GM18526 (cell line): ENCODE data around the gene QSOX2.

Experiments
- POLR2A ChIP-seq: IDR thresholded peaks from 3 replicates; pipeline ENCODE4 v1.6.1; 2011; ENCODE audit not compliant: insufficient read length; ENCODE audit errors: extremely low read depth

Gene QSOX2

DNA sequence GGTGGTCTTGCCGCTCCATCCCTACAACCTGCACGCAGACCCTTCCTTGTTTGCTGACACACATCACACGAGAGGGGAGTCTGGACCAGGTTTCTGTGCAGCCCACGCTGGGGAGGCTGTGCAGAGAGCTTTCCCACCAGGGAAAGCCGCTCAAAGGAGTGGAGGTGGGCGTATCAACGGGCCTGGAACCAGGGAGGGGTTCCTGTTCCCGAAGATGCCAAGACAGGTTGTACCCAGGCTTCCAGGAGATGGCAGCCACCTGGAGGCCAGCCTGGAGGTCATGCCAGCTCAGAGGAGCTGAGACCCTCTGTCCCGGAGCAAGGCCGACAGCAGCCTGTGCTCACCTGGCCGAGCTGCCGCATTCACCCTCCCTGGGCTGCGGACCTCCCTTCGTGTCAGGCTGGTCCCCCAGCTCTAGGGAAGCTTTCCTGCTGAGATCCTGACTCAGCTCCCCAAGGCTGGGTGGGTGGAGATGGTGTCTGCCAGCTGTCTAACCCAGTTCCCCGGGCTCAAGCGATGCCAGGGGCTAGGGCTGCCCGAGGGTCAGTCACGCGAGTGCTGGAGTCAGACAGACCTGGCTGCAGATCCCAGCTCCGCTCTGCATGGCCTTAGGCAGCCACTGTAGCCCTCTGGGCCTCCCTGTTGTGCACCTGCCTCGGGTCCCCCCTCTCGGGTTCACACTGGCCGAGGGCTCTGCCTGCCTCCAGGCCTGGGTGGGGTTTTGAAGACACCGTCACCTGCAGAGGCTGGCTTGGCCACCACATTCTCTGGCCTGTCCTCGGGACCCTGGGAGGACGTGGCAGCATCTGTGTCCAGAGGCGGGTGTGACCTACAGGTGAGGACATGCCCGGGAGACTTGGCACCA is 28.5 kb upstream of the QSOX2 start:
- TF ChIP-seq POLR2A, result no peak

GRCh38 chr9:136273244-136273865 is 27.7 kb upstream of the QSOX2 start:
- TF ChIP-seq POLR2A, result no peak

- no peak for TF ChIP-seq POLR2A
Observed at GRCh38 chr9:136270173-136270705, 24.6 kb upstream of the QSOX2 start.

GRCh38 chr9:136268735-136269134 is 23.1 kb upstream of the QSOX2 start:
- TF ChIP-seq POLR2A, result no peak

DNA sequence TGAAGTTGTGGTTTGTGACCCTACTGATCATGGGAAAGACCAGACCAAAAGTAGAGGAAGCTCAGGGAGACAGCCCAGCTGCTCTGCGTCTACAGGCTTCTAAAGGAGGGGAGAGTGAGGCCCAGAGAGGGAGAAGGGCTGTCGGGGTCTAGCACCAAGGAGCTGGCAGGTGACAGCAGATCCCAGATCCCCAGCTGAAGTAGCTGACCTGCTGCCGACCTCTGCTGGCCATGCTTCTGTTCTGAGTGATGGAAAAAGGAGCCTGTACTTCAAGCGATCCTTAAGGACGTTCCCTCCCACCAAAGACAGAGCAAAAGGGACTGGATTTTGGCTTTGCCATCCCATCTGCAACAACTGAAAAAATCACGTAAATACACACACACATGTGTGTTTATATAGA is 22.7 kb upstream of the QSOX2 start:
- TF ChIP-seq POLR2A, result no peak

DNA sequence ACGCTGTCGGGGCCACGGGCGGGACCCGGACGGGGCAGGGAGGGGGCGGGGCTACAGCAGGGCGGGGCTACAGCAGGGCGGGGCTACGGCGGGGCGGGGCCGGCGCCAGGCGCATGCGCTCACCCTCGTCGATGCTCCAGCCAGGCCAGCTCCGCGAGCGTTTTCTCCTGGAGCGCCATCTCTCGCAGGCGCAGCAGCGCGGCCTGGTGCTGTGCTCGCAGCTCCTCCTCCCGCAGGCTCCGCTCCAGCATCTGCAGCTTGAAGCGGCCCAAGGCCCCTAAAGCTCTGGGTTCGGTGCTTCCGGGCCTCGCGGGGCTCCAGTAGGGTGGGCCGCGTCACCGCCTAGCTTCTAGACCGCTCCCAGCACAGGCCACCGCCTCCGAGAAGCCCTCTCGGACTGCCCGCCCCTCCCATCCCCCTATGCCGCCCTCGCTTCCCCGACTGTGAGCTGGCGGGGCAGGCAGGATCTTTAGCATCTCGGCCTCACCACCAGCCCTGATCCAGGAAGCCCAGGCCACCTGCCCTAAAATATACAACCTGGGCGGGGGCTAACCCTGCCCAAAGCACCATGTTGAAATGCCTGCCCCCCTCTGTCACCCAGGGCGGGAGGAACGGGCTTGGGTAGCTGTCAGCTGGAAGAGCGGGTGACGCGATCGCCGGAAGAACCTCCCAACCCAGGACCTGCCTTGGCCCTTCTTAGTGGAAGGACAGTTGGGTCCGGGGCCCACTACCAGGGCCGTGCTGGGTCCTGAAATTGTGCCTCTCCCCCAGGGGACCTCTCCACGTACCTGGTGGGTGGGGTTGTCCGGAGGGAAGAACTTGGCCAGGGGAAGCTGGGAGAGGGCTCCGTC is 21.9 kb upstream of the QSOX2 start:
- peak; percentile 74 for TF ChIP-seq POLR2A

DNA sequence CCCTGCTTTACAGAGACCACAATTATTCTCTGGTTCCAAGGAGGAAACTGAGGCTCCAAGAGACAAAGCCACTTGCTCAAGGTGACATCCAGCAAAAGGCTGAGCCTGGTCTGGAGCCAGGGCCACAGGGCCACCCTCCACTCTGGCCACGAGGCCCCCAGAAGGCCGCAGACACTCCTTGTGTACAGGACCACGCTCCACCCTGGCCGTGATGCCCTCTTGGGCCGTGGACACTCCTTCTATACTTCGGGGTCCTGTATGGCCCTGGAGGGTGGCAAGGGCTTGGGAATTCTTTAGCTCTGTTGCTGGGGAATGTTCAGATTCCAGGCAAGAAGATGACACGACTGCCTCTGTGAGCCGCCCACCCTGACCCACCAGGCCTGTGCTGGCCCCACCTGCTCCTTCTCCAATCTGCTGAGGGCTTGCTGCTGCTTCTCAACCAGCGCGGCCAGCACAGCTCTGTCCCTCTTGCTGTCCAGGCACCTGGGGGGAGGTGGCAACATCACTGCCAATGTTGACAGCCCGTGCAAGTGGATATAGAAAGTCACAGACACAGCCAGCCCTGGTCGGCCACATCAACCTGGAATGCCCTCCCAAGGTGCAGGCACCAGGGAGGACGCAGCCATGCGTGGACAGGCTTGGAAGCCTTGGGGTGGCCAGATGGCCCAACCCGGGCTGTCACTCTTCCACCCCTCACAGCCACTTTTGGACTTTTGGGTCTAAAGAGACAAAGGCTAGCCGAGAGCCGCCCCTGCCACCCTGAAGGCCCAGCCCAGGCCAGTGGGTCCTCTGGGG is 20.1 kb upstream of the QSOX2 start:
- TF ChIP-seq POLR2A, result no peak

GRCh38 chr9:136264441-136265405 is 19.1 kb upstream of the QSOX2 start:
- TF ChIP-seq POLR2A, result no peak

GRCh38 chr9:136264031-136264430 is 18.4 kb upstream of the QSOX2 start:
- TF ChIP-seq POLR2A, result no peak

DNA sequence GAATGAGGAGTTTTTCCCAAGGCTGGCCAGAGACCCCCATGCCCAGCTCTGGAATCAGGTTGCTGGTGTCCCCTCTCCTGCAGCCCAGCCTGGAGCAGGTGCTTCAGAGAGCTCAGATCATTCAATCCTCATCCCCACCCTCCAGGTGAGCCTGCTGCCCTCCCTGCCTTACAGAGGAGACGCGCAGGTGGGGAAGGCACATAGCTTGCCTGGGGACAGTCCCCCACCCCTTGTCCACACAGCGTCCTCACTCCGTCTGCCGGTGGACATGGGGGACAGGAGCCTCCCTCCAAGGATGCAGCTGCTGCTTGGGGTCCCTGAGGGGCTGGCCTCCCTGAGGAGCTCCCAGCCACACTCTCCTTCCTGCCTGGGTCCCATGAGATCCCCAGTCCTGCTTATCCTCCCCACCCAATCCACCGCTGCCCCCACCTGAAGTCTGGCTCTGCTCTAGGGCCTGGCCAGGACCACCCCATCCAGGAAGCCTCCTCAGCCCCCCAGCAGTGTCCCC is 17.1 kb upstream of the QSOX2 start:
- no peak for TF ChIP-seq POLR2A

DNA sequence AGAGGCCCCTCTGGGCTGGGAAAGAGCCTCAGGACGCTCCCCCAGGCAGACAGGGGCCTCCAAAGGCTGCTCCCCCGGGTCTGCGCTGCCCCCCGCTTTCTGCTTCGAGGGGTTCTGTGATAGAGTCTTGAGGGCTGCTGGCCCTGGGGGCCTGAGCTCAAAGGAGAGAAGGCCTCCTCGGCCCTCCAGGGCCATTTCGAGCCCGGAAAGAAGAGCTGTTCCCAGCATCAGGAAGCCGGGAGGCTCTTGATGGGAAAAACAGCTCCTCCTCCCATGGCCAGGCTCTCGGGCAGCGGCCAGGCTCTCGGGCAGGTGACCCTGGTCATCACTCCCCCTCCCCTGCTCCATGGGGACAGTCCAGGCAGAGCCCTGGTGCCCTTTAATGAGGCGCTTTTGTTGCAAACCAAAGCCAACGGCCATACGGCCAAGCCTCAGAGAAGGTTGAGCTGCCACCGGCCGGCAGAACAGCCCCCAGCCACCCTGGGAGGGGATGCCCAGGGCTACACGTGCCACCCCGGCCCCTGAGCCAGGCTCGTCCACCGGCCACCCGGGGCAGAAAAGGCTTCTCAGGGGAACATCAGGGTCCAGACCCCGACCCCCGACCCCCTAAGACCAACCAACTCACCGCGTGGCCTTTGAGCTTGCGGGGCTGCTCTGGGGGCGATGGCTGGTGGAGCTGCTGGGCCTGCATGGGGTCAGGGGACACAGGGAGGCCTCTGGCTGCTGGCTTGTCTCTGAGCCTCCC is 16.2 kb upstream of the QSOX2 start:
- TF ChIP-seq POLR2A, result no peak

- TF ChIP-seq POLR2A, result no peak
Observed at GRCh38 chr9:136260936-136261472, 15.4 kb upstream of the QSOX2 start.
